PFSK-1 (cell line): ENCODE results near the gene GNB5.

Experiments
- SIN3A ChIP-seq: IDR thresholded peaks from 2 replicates; pipeline ENCODE4 v1.6.1; 2012; ENCODE audit warnings: mild to moderate bottlenecking, low read length, moderate library complexity, borderline replicate concordance; ENCODE audit not compliant: insufficient read depth
- TAF1 ChIP-seq: IDR thresholded peaks from 2 replicates; pipeline ENCODE4 v1.6.1; 2012; ENCODE audit warnings: low read length, control low read depth, borderline replicate concordance; ENCODE audit not compliant: insufficient read depth
- TF ChIP-seq, protein P1 (sequence below), 2 experiments: IDR thresholded peaks; 2 replicates each; pipeline versions ENCODE4 v1.6.1 to v1.8.0; 2011 to 2012; ENCODE audit warnings: low read depth in 2 of 2, low read length in 2 of 2, control low read depth in 1 of 2, inconsistent platforms in 1 of 2, mild to moderate bottlenecking in 1 of 2, moderate library complexity in 1 of 2; ENCODE audit not compliant: insufficient read depth in 1 of 2

DNA sequence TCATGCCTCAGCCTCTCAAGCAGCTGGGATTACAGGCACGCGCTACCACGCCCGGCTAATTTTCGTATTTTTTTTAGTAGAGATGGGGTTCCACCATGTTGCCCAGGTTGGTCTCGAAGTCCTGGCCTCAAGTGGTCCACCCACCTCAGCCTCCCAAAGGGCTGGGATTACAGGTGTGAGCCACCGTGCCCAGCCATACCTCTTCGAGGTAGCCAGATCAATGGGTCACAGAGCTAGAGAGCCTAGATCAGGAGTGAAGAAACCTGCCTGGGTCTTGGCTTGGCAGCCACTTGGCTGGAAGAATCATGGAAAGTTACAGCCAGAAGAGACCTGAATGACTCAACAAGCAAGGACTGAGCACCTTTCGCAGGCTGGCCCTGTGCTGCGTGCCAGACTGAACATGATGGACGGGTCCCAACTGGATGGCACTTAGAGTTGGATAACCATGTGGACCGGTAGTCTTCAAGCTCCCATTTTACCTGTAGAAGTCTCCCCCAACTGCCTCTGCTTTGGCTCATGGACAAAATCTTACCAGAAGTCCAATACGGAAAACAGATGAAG lies 29.7 kb downstream of the GNB5 start:
- TF ChIP-seq, protein P1, sequence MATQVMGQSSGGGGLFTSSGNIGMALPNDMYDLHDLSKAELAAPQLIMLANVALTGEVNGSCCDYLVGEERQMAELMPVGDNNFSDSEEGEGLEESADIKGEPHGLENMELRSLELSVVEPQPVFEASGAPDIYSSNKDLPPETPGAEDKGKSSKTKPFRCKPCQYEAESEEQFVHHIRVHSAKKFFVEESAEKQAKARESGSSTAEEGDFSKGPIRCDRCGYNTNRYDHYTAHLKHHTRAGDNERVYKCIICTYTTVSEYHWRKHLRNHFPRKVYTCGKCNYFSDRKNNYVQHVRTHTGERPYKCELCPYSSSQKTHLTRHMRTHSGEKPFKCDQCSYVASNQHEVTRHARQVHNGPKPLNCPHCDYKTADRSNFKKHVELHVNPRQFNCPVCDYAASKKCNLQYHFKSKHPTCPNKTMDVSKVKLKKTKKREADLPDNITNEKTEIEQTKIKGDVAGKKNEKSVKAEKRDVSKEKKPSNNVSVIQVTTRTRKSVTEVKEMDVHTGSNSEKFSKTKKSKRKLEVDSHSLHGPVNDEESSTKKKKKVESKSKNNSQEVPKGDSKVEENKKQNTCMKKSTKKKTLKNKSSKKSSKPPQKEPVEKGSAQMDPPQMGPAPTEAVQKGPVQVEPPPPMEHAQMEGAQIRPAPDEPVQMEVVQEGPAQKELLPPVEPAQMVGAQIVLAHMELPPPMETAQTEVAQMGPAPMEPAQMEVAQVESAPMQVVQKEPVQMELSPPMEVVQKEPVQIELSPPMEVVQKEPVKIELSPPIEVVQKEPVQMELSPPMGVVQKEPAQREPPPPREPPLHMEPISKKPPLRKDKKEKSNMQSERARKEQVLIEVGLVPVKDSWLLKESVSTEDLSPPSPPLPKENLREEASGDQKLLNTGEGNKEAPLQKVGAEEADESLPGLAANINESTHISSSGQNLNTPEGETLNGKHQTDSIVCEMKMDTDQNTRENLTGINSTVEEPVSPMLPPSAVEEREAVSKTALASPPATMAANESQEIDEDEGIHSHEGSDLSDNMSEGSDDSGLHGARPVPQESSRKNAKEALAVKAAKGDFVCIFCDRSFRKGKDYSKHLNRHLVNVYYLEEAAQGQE (IDR thresholded peaks at IDR 0.05; ENCODE audit: insufficient read depth in 1 of 2, low read depth in 2 of 2, low read length in 2 of 2) = no peak
- TF ChIP-seq TAF1 = no peak
- no peak for TF ChIP-seq SIN3A
